HG03045 (cell line): ENCODE measurements around the gene NR1D2.

Experiments used
- ATAC-seq: cut with Tn5 transposase; IDR thresholded peaks from one replicate; pipeline ENCODE4 v1.9.1; 2021; ENCODE audit warnings: mild to moderate bottlenecking, moderate library complexity; ENCODE audit not compliant: unreplicated experiment

NR1D2 gene

DNA sequence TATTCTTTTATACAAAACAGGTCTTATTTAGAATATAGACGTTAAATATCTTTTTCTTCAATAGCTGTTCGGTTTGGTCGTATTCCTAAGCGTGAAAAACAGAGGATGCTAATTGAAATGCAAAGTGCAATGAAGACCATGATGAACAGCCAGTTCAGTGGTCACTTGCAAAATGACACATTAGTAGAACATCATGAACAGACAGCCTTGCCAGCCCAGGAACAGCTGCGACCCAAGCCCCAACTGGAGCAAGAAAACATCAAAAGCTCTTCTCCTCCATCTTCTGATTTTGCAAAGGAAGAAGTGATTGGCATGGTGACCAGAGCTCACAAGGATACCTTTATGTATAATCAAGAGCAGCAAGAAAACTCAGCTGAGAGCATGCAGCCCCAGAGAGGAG, 16.8 kb downstream of the NR1D2 start:
- no peak for ATAC-seq

DNA sequence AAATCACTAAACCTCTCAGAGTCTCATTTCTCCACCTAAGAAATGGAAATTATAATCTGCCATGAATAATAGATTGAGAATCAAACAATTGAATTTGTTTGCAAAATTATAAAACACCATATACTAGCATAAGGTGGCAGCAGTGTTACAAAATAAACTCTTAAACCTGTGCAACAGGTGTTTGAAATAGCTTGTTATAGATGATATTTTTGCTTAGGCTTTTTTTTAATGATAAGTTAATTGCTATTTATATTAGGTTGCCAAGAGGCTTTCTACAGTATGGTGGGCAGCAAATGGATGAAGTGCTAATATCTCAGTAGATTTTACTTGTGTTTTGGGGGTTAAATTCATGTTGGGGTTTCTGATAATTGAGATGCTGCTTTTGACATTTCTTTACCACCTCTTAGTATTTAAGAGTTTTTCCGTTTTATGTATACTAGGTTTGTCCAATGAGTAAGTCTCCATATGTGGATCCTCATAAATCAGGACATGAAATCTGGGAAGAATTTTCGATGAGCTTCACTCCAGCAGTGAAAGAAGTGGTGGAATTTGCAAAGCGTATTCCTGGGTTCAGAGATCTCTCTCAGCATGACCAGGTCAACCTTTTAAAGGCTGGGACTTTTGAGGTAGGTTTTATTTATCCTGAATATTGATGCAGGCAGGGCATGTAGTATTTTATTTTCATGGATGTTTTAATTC, 19.6 kb downstream of the NR1D2 start:
- no peak for ATAC-seq

DNA sequence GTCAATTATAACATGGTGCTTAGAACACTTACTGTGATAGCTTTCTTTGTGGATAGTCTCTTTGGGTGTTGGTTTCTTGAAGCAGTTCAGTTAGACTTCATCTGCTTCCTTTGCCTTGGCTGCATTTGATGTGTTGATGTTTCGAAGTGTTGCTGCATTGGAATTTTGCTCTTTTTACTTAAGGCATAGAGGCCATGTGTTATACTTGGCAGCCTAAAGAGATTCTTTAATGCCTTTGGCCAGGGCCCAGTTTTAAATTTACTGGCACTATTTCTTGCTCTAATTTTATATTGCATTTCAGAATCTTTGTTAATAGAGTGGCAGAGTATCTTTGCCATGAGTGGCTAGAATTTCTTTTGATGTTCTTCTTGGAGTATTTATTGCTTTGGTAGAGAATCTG, 21.2 kb downstream of the NR1D2 start:
- no peak for ATAC-seq

DNA sequence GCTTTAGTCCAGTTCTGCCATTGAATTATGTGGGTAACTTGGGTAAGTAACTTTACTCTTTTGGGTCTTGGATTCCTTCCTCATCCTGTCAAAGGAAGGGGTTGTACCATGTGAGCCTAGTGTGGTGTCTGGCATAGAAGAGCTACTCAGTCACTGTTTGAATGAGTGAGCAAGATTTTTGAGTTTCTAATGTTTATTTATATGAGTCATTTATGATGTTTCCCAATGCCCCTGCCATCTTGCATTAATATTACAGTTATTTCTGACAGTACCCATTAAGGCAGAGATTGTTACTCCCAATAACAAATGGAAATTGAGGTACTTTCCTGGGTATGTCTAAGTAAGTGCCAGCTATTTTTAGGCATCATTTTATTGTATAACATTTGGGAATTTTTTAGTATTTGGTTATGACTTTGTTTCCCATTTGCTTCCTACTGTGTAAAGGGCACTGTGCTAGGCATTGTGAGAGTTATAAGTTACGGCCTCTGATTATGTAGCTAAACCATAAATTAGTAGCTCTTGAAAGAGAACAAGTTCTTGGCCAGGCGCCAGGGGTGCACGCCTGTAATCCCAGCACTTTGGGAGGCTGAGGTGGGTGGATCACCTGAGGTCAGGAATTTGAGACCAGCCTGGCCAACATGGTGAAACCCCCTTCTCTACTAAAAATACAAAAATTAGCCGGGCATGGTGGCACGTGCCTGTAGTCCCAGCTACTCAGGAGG, 23.5 kb downstream of the NR1D2 start:
- ATAC-seq, result no peak

DNA sequence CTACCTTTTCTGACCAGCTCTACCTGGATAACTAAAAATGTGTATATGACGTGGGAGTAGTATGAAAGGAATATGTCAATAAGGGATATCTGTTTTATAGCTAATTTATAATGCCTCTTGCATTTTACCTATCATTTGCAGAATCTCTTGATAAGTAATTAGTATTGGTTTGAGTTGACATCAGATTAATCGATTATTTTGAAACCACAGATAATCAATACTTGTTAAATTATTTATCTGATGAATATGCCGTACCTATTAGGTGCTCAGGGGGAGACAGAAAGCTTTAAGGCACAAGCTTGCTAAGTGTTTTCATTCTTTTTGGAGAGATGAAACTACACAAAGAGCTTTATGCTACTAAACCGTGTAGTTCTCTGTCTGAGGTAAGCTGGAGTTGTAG, 24.3 kb downstream of the NR1D2 start:
- ATAC-seq, result no peak

DNA sequence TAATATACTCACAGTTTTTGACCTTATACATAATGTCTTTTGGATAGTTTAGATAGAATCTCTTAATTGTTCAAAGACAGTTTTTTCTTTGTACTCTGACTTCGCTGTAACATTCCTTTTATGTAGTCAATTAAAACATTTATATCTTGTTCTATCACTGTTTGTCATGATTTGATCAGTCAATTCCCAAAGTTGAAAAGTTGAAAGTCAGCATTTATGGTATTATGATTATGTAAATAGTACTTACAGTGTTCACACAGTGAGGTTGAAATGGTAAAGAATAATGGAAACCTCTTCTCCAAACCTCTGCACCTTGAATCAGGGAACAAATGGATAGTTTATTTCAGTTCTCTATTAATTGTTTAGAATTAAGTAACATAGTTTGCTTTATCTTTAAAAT, 26.6 kb downstream of the NR1D2 start:
- no peak for ATAC-seq

DNA sequence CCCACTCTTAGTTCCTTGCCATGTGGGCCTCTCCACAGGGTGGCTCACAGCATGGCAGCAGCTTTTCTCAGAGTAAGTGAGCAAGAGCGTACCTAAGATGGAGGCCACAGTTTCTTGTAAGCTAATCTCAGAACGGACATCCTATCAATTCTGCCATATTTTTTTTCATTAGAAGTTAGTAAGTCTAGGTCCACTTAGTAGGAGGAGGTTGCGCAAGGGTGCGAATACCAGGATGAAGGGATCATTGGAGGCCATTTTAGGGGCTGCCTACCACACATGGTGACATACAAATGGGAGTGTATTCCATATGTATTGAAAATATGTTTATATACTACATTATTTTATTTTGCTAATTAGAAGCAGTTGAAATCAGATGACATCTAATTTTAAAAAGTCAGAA, 31.5 kb downstream of the NR1D2 start:
- ATAC-seq, result no peak

DNA sequence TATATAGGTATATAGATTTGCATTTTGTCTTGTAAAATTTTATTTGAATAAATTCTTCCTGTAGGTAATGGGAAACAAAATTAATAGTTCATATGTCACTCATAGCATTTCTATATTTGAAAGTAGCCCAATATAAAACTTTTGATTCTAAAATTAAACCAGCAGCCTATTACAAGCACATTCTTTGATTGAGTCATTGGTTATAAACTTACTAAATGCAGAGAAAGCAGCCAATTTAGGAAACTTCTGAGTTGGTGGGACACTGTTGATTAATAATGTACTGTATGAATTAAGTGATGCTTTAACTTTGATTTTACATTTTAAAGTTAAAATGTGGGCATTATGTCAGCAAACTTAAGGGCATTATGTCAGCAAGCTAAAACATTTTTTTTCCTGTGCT, 34.5 kb downstream of the NR1D2 start:
- ATAC-seq, result no peak

DNA sequence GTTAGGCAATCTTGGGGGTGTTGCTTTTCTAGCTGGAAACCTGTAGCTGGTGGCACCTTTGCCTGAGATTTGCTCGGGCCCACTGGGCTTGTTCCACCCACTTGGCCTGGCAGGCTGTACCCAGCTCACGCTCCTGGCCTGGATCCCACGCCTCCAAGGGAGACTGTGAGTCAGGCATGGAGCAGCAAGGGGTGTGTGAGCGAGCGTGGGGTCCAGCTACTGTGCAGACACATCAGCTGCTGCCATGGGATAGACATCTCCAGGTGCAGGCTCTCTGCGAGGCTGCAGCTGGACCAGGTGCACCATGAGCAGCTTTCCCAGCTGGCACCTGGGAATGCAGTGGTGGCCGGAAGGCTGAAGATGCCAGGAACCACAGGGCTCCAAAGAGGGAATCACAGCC, 36.0 kb downstream of the NR1D2 start:
- ATAC-seq, result no peak

DNA sequence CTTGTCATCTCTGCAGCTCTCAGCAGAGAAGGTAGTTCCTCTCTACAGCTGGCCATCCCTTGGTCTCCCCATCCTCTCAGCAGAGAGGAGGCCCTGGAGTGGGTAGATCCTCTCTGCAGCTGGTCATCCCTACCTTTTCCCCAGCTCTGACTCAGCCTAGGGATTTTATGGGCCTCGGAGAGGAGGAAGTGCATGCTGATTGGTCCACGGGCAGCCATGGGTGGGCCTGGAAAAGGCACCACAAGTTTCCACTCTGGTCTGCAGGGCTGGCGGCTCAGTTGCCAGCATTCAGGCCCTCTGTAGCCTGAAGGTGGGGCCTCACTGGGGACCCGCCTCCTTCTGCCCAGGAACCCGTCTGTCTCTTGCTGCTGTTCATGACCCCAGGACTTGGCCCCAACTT, 36.9 kb downstream of the NR1D2 start:
- no peak for ATAC-seq

DNA sequence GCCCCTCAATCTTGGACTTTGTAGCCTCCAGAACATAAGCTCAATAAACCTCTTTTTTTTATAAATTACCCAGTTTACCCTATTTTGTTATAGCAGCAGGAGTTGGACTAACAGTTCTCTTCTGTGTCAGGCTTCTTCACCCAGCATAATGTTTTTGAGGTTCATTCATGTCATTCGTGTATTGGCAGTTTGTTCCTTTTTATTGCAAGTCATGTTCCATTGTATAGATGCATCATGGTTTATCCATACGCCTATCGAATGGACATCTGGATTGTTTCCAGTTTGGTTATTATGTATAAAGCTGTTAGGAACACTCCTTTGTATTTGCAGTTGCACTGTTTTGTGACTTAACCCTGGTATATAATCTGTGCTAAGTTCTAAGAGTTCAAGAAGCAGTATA, 39.8 kb downstream of the NR1D2 start:
- no peak for ATAC-seq

DNA sequence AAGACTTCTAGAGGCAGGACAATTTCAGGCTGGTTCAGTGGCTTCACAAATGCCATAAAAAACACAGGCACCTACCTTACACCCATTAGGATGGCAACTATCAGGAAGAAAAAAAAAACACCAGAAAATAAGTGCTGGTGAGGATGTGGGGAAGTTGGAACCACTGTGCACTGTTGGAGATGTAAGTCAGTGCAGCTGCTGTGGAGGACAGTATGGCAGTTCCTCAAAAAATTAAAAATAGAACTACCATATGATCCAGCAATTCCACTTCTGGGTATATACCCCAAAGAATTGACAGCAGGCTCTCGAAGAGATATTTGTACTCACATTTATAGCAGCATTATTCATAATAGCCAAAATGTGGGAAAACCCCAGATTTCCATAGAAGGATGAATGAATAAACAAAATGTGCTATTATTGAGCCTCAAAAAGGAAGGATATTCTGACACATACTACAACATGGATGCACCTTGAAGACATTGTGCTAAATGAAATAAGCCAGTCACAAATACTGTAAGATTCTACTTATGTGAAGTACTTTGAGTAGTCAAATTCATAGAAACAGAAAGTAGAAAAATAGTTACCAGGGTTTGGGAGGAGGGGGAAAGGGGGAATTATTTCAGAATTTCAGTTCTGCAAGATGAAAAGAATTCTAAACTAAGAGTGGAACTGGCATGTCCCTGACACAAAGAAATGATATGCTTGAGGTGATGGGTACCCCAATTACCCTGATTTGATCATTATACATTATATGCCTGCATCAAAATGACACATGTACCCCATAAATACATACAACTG, 40.9 kb downstream of the NR1D2 start:
- no peak for ATAC-seq

DNA sequence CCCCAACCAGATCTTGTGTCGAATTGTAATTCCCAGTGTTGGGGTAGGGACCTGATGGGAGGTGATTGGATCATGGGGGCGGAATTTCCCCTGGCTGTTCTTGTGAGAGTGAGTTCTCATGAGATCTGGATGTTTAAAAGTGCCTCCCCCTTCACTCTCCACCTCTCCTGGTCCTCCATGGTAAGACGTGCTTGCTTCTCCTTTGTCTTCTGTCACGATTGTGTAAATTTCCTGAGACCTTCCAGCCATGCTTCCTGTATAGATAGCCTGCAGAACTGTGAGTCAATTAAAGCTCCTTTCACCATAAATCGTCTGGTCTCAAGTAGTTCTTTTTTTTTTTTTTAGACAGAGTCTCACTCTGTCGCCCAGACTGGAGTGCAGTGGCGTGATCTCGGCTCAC, 42.3 kb downstream of the NR1D2 start:
- ATAC-seq, result no peak

DNA sequence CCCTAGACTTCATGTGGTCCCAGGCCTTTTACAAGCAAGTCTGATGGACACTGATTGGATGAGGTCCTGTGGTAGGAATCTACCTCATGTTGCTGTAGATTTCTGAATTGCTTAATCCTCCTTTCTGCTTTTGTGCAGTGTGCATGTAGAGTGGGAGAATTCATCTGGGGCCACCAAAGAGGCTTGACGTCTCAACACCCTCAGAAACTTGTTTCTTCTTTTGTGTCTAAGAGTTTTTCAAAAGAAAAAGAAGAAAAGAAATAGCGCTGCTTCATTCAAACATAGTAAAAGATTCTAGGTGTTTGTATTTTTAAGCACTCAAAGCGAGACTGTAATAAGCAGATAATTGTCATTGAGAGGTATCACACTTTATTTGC, 46.2 kb downstream of the NR1D2 start:
- no peak for ATAC-seq

DNA sequence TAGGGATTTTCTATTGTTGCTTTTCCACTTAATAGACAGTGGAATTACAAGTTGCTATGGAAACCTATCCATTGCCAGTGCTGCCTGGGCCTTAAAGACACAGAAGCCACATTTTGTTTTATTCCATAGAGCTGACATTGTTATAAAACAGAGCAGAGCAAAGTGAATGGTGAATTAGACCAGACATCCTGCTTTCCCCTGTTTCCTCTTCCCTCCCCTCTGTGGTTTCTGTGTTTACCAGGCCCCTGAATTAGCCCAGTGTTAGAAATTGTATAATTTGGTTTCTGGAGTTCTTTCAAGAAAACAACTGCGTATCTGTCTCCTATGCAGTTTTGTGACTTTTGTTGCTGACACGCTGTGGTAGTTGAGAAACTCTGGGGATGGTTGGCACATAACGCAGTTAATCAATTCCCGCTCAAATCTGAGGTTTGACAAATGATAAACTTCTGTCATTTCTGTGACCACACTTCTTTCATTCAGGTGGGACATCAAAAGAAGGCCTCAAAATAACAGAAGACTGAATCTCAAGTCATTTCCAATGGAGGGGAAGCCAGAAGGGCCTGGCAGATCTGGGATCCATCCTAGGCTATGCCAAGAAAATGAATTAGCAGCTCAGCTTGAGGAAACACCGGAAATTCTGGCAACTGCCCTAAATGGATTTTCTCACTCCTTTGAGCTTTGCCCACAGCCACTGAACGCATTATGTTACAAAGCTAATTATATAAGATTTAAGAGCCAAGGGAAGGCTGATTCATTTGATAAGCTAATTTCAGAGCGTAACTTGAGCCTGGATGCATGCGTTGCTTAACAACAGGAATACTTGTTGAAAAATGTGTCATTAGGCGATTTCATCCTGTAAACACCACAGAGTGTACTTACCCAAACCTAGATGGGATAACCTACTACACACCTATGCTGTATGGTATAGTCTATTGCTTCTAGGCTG, 46.9 kb downstream of the NR1D2 start:
- ATAC-seq, result no peak

DNA sequence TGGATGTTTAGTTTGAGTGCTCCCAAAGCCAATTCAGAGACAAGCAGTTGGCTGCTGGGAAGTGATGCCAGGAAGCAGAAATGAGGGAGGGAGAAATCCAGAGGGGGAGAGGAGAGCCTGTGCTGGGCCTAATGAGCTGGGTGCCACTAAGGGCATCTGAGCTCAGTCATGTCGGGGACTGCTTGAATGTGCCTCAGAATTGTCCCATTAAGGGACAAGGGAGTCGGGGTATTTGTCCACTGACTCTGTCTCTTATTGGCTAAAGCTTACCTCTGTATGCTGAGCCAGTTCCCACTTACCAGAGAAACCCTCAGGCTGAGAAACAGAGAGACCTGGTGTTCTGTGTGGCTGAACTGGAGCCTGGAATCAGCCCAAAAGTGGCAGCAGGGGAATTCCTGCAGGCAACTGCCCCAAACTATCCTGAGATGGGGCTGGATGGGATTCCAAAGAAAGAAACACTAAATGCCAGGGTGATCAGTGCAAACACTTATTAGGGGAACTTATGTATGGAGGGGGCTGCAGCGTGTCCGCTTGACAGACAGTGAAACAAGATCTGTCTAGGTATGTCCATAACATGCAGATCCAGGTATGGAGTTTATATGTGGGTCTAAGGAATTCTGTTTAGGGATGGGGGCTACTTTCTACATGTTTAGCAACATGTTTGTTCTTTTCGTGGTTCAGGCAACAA, 48.6 kb downstream of the NR1D2 start:
- no peak for ATAC-seq

DNA sequence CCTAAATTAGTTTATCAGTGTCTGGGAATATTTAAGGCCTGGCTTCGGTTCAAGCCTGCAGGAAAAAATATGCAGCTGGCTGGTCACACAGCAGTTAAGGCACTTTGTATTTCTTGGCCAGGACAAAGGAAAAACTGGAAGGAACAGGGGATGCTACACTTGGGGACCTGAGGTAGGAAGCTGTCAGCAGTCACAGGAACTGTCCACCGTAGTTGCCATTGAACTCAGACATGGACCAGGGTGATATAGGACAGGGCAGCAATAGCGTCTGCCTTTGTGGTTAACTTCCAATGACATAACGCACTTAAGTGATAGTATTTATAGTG, 49.1 kb downstream of the NR1D2 start:
- ATAC-seq, result no peak

DNA sequence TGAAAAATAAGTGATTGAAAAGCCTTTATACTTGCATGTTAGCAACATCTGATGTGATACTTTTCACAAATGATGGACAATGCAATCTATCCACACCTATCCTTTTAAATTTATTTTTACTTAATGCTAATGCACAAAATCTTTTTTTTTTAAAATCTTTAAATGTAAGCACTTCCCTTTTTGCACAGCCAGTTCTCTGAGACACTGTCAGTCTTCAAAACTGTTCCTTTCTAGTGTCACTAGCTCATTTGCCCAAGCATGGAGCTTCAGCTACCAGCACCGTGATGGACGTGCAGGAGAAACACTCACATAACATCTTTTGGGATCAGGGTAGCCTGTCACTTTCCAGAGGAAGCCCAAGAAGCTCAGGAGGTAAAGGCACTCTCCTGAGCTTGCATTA, 50.1 kb downstream of the NR1D2 start:
- no peak for ATAC-seq

DNA sequence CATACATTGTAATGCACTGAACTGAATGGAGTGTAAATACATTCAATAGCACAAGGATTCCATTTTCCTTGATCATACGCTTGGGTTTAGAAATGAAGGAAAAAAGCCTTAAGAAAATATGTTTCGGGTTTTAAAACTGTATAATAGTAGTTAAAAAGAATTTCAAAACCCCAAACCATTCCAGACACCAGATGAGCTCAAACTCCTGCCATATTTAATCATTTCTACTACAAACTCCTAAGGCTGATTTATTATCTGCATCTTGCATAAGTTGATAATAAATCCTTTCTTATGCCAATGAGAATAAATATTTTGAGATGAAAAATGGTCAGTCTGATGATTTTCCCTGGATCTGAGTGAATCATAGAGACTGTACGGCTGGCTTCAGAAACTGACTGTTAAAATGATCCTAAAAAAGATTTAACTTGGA, 51.0 kb downstream of the NR1D2 start:
- ATAC-seq, result no peak

DNA sequence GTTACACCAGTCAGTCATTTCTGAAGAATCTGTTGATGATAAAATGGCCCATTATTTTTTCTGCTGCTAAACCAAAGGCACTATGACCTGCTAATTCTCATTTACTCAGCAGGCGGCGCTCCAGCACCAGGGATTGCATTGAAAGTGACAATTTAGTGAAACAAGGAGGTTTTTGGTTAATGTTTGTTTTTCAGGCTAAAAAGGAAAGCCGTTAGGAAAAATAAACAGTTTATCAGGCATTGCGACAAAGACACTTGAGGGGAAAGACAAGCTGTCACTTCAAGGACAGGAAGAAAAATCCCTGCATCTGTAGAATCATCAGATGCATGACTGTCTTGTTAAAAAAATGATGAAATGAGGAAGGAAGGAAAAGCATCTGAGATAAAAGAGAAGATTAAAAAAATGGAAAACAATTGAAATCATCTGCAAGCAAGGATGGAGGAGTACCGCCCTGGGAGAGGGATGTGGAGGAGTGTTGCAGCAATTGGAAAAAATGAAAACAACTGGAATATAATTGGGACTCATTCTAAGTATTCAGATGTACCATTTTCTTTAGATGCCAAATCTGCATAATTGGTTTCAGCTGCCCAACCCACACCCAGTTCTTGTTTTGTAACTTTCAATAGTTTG, 54.0 kb downstream of the NR1D2 start:
- ATAC-seq, result no peak
